Measurements from ENCODE around the gene GLCE. TPM values are rescaled to one million over a fixed set of nuclear protein-coding genes. Genes with fewer than 3 reads are reported as not detected.
"Not testable (repeated sequence)": the region's sequence is repeated elsewhere in the genome, so short reads cannot be mapped to it uniquely, and the experiment has no call there.

GLCE gene
- total RNA-seq, 1 experiment from 2014 or later, result 7.5 TPM

DNA sequence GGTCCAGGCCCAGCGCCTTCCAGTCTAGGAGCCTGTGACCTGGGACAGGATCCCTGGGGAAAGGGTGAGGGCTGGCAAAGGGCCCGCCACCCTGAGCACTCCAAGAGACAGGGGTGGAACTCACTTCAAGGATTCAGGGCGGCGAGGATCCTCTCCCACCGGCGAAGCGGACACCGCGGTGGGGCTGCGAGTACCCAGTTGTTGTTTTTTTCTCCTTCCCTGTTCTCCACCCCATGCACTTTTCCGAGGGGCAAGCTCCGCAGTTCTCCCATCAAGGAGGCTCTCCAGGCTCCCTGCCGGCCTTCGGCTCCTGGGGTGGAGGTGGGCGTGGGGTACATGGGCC, 137.9 kb downstream of the GLCE start:
- Mint-ChIP-seq H3K4me1 (ENCODE audit: insufficient read depth, unreplicated experiment) (peaks cover 20% of the 10 kb centered on the region), H3K27me3 (ENCODE audit: insufficient read depth, unreplicated experiment) (no peaks in the 10 kb centered on the region), H3K36me3 (ENCODE audit: insufficient read depth, unreplicated experiment) (no peaks in the 10 kb centered on the region), H3K9me3 (ENCODE audit: unreplicated experiment) (no peaks in the 10 kb centered on the region), H3K27ac (ENCODE audit: low read depth, unreplicated experiment) (no peak overlapping the region), H3K4me3 (ENCODE audit: unreplicated experiment) (peak overlapping the region; percentile 67)
- no peak for DNase-seq (ENCODE audit: unreplicated experiment)
- ChIA-PET POLR2A (interaction anchor here (0.9 kb wide), 1 partner anchor 9 kb away, joined by 3 read pairs; no protein-coding TSS in a partner anchor), CTCF (no interaction called here)
- TF ChIP-seq, protein P1, sequence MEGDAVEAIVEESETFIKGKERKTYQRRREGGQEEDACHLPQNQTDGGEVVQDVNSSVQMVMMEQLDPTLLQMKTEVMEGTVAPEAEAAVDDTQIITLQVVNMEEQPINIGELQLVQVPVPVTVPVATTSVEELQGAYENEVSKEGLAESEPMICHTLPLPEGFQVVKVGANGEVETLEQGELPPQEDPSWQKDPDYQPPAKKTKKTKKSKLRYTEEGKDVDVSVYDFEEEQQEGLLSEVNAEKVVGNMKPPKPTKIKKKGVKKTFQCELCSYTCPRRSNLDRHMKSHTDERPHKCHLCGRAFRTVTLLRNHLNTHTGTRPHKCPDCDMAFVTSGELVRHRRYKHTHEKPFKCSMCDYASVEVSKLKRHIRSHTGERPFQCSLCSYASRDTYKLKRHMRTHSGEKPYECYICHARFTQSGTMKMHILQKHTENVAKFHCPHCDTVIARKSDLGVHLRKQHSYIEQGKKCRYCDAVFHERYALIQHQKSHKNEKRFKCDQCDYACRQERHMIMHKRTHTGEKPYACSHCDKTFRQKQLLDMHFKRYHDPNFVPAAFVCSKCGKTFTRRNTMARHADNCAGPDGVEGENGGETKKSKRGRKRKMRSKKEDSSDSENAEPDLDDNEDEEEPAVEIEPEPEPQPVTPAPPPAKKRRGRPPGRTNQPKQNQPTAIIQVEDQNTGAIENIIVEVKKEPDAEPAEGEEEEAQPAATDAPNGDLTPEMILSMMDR (IDR thresholded peaks at IDR 0.05; ENCODE audit: unreplicated experiment), result no peak
- intact Hi-C loops (cut with micrococcal nuclease), result no loop called here
- BruUV-seq (replicated peaks), result no TSS peak

DNA sequence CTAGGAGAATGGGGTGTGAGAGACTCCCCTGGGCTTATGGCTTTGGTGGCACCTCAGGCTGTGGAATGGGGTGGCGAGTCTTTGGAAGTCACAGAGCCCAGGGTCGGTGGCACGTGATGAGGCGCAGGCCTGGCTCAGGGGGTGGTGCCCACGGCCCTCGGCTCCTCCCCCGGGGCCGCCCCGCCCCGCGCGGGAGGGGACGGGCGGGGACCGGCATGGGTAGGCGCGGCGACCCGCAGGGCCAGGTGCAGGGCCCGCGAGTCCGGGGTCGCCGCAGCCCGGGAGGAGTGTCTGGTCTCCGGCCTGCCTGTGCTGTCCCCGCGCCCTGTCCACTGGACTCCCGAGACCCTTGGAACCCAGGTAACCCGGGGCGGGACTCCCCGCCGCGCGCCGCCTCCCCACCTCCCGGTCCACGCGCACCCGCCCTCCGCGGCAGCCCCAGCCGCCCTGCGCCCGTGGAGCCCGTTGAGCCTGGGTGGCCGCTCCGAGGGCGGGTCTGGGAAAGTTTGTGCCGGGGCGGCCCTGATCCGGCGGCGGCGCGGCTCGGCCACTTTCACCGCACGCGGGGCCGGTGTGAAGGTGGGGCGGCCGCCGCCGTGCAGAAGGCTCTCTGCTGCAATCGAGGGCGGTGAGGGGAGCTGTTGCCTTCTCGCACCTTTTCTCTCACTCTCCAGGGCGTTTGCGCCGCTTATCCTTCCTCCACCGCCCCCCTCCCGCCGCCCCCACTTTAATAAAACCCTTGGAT, 138.4 kb downstream of the GLCE start, which contains the start of gene PAQR5:
TSS of gene PAQR5 (plus strand) at position 216 of the 745 bp plus-strand sequence. CDS start 61,169 bp downstream, outside the sequence.
- intact Hi-C loops (cut with micrococcal nuclease), result no loop called here
- ChIA-PET CTCF (no interaction called here), POLR2A (interaction anchor here (1.1 to 1.2 kb wide), 2 partner anchors 9 to 88 kb away, joined by 3 read pairs; no protein-coding TSS in a partner anchor)
- Mint-ChIP-seq H3K4me1 (ENCODE audit: insufficient read depth, unreplicated experiment) (peaks cover 25% of the 10 kb centered on the region), H3K9me3 (ENCODE audit: unreplicated experiment) (no peaks in the 10 kb centered on the region), H3K27me3 (ENCODE audit: insufficient read depth, unreplicated experiment) (no peaks in the 10 kb centered on the region), H3K4me3 (ENCODE audit: unreplicated experiment) (peak within 1 kb of the TSS; percentile 67), H3K36me3 (ENCODE audit: insufficient read depth, unreplicated experiment) (no peaks in the 10 kb centered on the region), H3K27ac (ENCODE audit: low read depth, unreplicated experiment) (no peak within 1 kb of the TSS)
- DNase-seq (ENCODE audit: unreplicated experiment), result peak; percentile 56
- TF ChIP-seq, protein P1 (IDR thresholded peaks at IDR 0.05; ENCODE audit: unreplicated experiment), result no peak
- no TSS peak for BruUV-seq (replicated peaks)

DNA sequence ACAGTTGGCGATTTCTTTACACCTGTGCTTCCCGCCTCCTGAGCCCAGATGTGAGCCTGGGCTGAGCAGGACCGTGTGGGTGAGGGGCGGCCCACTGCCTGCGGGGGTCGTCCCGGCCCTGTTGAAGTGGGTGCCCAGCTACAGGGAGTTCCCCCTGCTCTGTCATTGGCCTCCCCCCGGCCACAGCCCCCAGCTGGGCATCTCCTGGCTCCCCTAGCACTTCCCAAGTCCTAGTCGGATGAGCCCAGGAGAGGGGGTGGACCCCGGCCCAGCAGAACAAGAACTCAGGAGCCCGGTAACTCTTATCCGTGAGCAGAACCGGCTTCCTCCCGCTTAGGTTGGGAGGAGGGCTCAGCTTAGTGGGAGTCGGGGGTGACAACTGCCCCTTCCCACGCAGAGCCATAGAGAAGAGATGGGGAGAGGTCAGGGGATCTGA, 139.0 kb downstream of the GLCE start:
- no peaks in the 10 kb centered on the region for H3K9me3 Mint-ChIP-seq (ENCODE audit: unreplicated experiment)
- intact Hi-C loops (cut with micrococcal nuclease), result no loop called here
- peak overlapping the region; percentile 67 for H3K4me3 Mint-ChIP-seq (ENCODE audit: unreplicated experiment)
- TF ChIP-seq, protein P1 (IDR thresholded peaks at IDR 0.05; ENCODE audit: unreplicated experiment), result no peak
- H3K36me3 Mint-ChIP-seq (ENCODE audit: insufficient read depth, unreplicated experiment), result no peaks in the 10 kb centered on the region
- H3K27ac Mint-ChIP-seq (ENCODE audit: low read depth, unreplicated experiment), result no peak overlapping the region
- no peak for DNase-seq (ENCODE audit: unreplicated experiment)
- ChIA-PET CTCF (interaction anchor here (1.4 kb wide), 1 partner anchor 95 kb away, joined by 5 read pairs; no protein-coding TSS in a partner anchor), POLR2A (interaction anchor here (1.1 to 1.2 kb wide), 2 partner anchors 10 to 89 kb away, joined by 3 read pairs; no protein-coding TSS in a partner anchor)
- BruUV-seq (replicated peaks), result no TSS peak
- no peaks in the 10 kb centered on the region for H3K27me3 Mint-ChIP-seq (ENCODE audit: insufficient read depth, unreplicated experiment)
- peaks cover 31% of the 10 kb centered on the region for H3K4me1 Mint-ChIP-seq (ENCODE audit: insufficient read depth, unreplicated experiment)

DNA sequence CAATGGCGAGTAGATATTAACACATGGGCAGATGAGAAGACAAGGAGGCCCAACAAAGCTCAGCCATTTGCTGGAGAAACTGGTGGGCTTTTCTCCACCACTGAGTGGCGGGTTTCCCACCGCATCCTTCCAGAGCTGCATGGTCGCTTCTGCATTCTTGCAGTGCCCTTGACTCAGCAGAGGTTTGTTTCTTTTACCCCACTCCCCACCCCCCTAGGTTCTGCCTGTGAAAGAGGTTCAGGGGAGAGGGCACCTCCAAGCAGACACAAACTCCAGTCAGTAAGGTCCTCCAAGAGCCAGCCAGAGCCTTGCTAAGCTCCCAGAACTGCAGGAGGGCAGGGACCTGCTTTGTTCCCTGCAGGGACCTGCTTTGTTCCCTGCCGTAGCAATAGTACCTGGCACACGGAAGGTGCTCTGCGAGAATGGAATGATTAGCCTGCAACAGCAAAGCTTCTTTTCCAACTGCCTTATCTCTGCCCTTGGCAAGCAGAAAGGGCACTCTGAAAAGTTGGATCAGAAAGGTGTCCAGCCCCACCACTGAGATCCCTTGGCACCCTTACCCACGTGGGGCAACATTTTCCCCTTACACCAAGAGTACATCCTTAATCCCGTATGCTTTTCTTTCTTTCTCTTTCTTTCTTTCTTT, 139.6 kb downstream of the GLCE start:
- TF ChIP-seq, protein P1 (IDR thresholded peaks at IDR 0.05; ENCODE audit: unreplicated experiment), result no peak
- H3K27ac Mint-ChIP-seq (ENCODE audit: low read depth, unreplicated experiment), result no peak overlapping the region
- TSS peak; percentile 30 for BruUV-seq (replicated peaks)
- peaks cover 37% of the 10 kb centered on the region for H3K4me1 Mint-ChIP-seq (ENCODE audit: insufficient read depth, unreplicated experiment)
- intact Hi-C loops (cut with micrococcal nuclease), result no loop called here
- H3K36me3 Mint-ChIP-seq (ENCODE audit: insufficient read depth, unreplicated experiment), result no peaks in the 10 kb centered on the region
- H3K27me3 Mint-ChIP-seq (ENCODE audit: insufficient read depth, unreplicated experiment), result no peaks in the 10 kb centered on the region
- POLR2A ChIA-PET, result interaction anchor here (1.1 to 1.2 kb wide), 2 partner anchors 10 to 90 kb away, joined by 3 read pairs; no protein-coding TSS in a partner anchor
- CTCF ChIA-PET, result interaction anchor here (0.7 to 1.4 kb wide), 2 partner anchors 63 to 94 kb away, joined by 3 to 5 read pairs; no protein-coding TSS in a partner anchor
- no peaks in the 10 kb centered on the region for H3K9me3 Mint-ChIP-seq (ENCODE audit: unreplicated experiment)
- no peak overlapping the region for H3K4me3 Mint-ChIP-seq (ENCODE audit: unreplicated experiment)
- peak; percentile 18 for DNase-seq (ENCODE audit: unreplicated experiment)

DNA sequence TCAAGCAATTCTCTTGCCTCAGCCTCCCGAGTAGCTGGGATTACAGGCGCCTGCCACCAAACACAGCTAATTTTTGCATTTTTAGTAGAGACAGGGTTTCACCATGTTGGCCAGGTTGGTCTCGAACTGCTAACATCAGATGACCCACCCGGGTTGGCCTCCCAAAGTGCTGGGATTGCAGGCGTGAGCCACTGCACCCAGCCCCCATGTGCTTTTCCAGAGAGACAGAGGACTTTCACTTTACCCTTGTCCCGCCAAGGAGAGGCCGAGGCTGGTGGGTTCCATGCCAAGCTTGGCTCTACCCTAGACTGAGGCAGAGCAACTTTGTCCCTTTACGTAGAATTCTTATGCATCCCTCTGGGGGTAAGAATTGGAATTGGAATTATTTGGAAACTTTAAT, 140.7 kb downstream of the GLCE start:
- BruUV-seq (replicated peaks); intact Hi-C loops (cut with micrococcal nuclease); H3K27me3 Mint-ChIP-seq (ENCODE audit: insufficient read depth, unreplicated experiment); H3K9me3 Mint-ChIP-seq (ENCODE audit: unreplicated experiment); DNase-seq (ENCODE audit: unreplicated experiment); H3K27ac Mint-ChIP-seq (ENCODE audit: low read depth, unreplicated experiment); H3K36me3 Mint-ChIP-seq (ENCODE audit: insufficient read depth, unreplicated experiment); H3K4me3 Mint-ChIP-seq (ENCODE audit: unreplicated experiment): not testable (repeated sequence)
- peaks cover 48% of the 10 kb centered on the region for H3K4me1 Mint-ChIP-seq (ENCODE audit: insufficient read depth, unreplicated experiment)
- ChIA-PET CTCF (interaction anchor here (0.5 to 0.7 kb wide), 3 partner anchors 19 to 109 kb away, joined by 3 to 4 read pairs (median 3); no protein-coding TSS in a partner anchor), POLR2A (interaction anchor here (0.6 to 0.8 kb wide), 2 partner anchors 11 to 31 kb away, joined by 3 to 4 read pairs; no protein-coding TSS in a partner anchor)

DNA sequence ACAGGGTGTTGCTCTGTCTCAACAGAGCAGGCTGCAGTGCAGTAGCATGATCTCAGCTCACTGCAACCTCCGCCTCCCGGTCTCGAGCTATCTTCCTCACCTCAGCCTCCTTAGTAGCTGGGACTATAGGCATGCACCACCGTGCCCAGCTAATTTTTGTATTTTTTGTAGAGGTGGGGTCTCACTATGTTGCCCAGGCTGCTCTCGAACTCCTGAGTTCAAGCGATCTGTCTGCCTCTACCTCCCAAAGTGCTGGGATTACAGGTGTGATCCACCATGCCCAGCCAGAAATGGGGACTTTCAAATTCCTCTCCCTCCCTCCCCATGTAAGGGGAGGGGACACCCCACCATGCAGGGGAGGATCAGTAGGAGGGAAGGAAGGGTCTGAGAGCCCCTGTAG, 141.7 kb downstream of the GLCE start:
- DNase-seq (ENCODE audit: unreplicated experiment); H3K27me3 Mint-ChIP-seq (ENCODE audit: insufficient read depth, unreplicated experiment); BruUV-seq (replicated peaks); H3K36me3 Mint-ChIP-seq (ENCODE audit: insufficient read depth, unreplicated experiment); H3K27ac Mint-ChIP-seq (ENCODE audit: low read depth, unreplicated experiment); intact Hi-C loops (cut with micrococcal nuclease); H3K9me3 Mint-ChIP-seq (ENCODE audit: unreplicated experiment); H3K4me3 Mint-ChIP-seq (ENCODE audit: unreplicated experiment); POLR2A ChIA-PET: not testable (repeated sequence)
- H3K4me1 Mint-ChIP-seq (ENCODE audit: insufficient read depth, unreplicated experiment), result peaks cover 53% of the 10 kb centered on the region
- CTCF ChIA-PET, result interaction anchor here (0.8 to 0.9 kb wide), 2 partner anchors 10 to 92 kb away, joined by 3 to 5 read pairs; no protein-coding TSS in a partner anchor

Measured in MCF 10A (cell line).